Upper lobe of left lung (tissue), 4 donors: ENCODE measurements around the gene ARFGEF3.

Experiments
- EP300 ChIP-seq, 4 donors: sonication (generic); formaldehyde crosslinking; IDR thresholded peaks; one replicate each; pipeline ENCODE4 v1.5.1; 2017; ENCODE audit warnings: antibody characterized with exemption in 4 of 4, control low read depth in 2 of 4
- POLR2A ChIP-seq, 4 donors: fragments of 450-650 bp; IDR thresholded peaks; one replicate each; pipeline ENCODE4 v1.5.1; 2016 to 2017; ENCODE audit warnings: antibody characterized with exemption in 4 of 4, mild to moderate bottlenecking in 2 of 4
- POLR2AphosphoS5 ChIP-seq, 2 donors: sonication (generic); formaldehyde crosslinking; IDR thresholded peaks; one replicate each; pipeline ENCODE4 v1.5.1; 2017; ENCODE audit warnings: antibody characterized with exemption in 2 of 2
- TF ChIP-seq, protein P1 (sequence below), 6 experiments: fragments of 450-650 bp in 4 of 6; fragments of 200-600 bp in 2 of 6; sonication (generic) in 2 of 6; IDR thresholded peaks; one replicate each; pipeline ENCODE4 v1.5.1; 2016 to 2019; ENCODE audit warnings: antibody characterized with exemption in 6 of 6

DNA sequence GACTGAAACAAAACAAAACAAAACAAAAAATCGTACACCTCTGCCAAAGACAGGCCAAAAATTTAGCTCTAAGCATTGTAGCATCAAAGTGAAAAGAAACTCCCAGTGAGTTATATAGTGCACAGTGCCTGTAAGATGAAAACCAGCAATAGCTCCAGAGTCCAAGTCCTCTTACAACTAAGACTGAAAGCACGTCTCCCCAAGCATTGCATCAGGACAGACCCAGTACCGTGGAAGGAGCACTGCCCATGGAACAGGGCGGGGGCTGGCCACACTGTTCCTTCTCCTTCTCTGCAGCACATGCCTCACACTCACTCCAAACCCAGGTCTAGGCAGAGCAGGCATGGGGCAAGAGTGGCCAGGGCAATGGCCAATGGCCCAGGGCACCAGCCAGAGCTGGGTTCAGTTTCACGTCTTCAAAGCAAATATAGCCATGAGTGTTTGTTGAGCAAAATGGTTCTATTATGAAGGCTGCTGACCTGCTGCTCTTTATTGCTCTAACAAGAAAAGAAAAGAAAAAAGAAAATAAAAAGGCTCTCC is 128.8 kb downstream of the ARFGEF3 start:
- TF ChIP-seq POLR2AphosphoS5 (IDR thresholded peaks at IDR 0.05) (no peak), EP300 (IDR thresholded peaks at IDR 0.05) (no peak), POLR2A (IDR thresholded peaks at IDR 0.05) (no peak)
- TF ChIP-seq, protein P1, sequence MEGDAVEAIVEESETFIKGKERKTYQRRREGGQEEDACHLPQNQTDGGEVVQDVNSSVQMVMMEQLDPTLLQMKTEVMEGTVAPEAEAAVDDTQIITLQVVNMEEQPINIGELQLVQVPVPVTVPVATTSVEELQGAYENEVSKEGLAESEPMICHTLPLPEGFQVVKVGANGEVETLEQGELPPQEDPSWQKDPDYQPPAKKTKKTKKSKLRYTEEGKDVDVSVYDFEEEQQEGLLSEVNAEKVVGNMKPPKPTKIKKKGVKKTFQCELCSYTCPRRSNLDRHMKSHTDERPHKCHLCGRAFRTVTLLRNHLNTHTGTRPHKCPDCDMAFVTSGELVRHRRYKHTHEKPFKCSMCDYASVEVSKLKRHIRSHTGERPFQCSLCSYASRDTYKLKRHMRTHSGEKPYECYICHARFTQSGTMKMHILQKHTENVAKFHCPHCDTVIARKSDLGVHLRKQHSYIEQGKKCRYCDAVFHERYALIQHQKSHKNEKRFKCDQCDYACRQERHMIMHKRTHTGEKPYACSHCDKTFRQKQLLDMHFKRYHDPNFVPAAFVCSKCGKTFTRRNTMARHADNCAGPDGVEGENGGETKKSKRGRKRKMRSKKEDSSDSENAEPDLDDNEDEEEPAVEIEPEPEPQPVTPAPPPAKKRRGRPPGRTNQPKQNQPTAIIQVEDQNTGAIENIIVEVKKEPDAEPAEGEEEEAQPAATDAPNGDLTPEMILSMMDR (IDR thresholded peaks at IDR 0.05) = no peak
